UCSD-AML1 (cell line): ENCODE data around the gene NCKAP5.

Experiments
- DNase-seq: peaks from one replicate; lab custom pipeline; 2025; ENCODE audit not compliant: unreplicated experiment; lab: John Stamatoyannopoulos, UW

Gene NCKAP5

GRCh38 chr2:133053541-133053940 lies 514.7 kb downstream of the NCKAP5 start:
- no peak for DNase-seq

- no peak for DNase-seq
Measured at GRCh38 chr2:133045787-133046186, 522.5 kb downstream of the NCKAP5 start.

GRCh38 chr2:133044556-133044955 lies 523.7 kb downstream of the NCKAP5 start:
- DNase-seq: no peak

GRCh38 chr2:133040170-133040569 lies 528.1 kb downstream of the NCKAP5 start:
- no peak for DNase-seq

GRCh38 chr2:133039531-133039930 lies 528.7 kb downstream of the NCKAP5 start:
- no peak for DNase-seq

- no peak for DNase-seq
Measured at GRCh38 chr2:133026536-133027177, 541.6 kb downstream of the NCKAP5 start.

GRCh38 chr2:133025004-133025403 lies 543.3 kb downstream of the NCKAP5 start:
- no peak for DNase-seq

DNA sequence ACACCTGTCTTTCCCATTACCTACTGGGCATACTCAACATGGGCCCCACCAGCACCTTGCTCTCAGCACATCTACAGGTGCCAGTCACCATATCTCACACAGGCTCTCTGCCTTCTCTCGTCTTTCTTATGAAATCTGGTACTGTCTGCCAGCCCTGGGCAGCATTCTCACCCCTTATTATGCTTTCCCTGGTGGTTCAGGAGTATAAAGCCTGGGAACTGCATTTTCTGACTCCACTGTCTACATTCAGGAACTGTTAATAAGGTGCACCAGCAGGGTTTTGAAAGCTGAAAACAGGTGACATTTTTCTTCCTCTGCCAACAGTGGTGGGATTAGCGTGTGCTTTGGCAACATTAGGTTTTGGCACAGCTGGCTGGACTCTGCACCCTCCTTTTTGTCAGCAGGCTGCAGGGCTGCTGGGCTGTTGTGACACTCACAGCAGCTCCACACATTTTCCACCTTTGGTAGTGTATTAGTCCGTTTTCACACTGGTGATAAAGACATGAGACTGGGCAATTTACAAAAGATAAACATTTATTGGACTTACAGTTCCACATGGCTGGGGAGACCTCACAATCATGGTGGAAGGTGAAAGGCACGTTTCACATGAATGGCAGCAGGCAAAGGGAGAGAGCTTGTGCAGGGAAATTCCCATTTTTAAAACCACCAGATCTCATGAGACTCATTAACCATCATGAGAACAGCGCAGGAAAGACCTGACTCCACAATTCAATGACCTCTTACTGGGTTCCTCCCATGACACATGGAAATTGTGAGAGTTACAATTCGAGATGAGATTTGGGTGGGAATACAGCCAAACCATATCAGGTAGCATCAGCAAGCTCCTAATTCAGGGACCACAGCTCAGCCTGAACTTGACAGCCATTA lies 555.2 kb downstream of the NCKAP5 start:
- DNase-seq: no peak

GRCh38 chr2:133004623-133005022 lies 563.6 kb downstream of the NCKAP5 start:
- DNase-seq: no peak

- no peak for DNase-seq
Measured at GRCh38 chr2:132999421-132999820, 568.8 kb downstream of the NCKAP5 start.

- no peak for DNase-seq
Measured at GRCh38 chr2:132998221-132998620, 570.0 kb downstream of the NCKAP5 start.

DNA sequence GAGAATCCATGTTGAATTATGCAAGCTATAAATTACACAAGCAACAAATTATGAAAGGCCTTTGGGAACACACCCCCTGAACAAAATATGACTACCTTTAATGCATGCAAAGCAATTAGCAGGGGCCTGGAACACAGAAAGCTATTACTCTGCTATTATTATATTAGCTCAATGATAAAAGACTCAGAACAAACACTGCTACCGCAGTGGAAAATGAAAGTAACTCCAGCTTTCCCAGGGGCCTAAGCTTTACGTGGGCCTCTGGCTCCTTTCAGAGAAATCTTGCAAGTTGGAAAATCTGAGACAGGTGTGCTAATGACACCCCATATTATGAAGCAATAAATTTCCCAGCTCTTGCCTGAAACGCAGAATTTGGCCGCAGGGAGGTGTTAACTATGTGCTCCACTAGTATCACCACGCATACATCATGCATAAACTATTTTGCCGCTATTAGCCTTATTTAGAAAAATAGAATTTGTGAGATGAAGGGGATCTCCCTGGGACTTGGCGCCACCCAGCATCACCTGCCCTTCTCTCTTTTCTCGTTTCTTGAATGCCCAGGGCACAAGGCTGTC lies 576.7 kb downstream of the NCKAP5 start:
- DNase-seq: no peak

DNA sequence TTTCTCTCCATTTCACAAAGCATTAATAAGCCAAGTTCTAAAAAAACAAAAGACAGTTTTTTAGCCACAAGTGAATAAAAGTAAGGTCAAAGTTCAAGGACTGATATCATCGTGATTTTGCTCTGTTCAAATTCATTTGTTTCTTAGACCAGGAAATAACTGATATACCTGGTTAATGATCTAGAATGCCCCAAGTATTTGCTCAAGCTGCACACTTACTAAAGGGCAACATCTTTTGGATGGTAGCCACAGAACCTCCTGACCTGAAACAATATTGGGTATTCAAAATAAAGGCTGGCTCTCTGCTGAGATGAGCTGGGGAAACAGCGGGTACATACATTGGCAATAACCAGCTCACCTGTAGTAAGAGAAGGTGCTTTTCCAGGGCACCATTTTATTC lies 583.5 kb downstream of the NCKAP5 start:
- DNase-seq: no peak

GRCh38 chr2:132980304-132980703 lies 588.0 kb downstream of the NCKAP5 start:
- DNase-seq: no peak

DNA sequence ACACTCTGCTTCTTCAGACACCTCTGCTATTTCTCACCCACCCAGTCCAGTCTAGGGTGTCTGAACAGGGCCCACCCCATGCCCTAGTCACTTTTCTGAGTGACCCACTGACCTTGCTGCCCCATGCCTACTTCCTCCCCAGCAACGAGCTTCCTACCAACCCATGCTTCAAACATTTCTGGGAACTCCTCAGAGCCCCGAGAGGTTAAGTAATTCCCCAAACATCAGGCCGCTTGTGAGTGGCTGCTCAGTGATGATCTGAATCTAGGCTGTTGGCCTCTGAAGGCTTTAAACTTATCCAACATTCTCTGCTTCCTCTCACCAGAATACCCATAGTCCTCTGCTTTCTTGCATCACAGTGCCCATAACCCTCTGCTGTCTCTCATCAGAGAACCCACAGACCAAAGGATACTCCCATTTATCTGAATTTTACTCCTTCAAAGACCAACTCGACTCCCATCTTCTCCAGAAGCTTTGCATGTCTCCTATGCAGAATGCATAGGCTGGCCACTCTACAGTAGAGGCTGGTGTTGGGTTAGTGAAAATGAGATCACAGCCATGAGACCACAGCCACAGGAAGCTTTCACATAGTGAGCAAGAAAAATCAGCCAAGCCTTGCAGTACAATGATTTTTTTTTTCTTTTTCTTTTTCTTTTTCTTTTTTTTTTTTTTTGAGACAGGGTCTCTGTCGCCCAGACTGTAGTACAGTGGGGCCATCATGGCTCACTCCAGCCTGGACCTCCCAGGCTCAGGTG lies 588.7 kb downstream of the NCKAP5 start:
- DNase-seq: no peak

GRCh38 chr2:132978840-132979239 lies 589.4 kb downstream of the NCKAP5 start:
- DNase-seq: no peak

GRCh38 chr2:132977812-132978529 lies 590.3 kb downstream of the NCKAP5 start:
- no peak for DNase-seq

DNA sequence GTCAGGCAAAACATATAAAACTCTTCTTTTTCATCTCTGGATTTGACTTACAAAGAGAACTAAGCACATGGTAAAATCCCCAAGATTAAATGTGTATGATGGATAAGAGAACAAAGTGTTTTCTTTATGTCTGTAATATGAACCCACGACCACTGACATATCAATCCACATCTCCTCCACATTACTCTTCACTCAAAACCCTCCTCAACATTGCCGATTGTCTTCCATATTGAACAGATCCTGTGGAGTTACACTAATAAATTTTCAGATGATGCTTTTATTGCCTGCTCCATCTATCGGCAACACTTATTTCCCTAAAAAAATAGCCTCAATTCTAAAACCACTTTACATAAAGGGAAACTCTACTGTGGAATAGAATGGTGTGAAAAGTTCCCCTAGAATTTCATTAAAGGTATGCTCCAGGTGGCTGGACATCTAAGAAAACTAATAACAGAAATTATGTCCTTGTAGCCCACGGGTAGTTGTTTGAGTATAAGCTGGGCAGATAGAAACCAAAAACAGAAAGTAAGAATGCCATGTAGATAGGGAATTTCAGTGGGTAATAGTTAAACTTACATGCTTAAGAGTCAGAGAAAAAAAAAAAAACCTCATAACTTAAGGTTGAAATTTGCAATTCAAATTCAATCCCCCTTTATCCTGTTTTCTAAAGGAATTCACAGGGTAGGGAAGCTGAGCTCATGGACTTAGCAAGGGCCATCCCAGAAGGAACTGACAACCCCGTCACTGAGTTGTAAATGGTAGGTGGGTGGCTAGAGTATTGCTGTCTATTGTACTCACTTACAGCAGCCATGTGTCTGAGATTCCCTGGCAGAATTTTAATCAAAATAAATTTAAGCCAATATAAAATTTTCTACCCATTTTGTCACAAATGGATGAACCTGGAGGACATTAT lies 592.8 kb downstream of the NCKAP5 start:
- no peak for DNase-seq

GRCh38 chr2:132974467-132975095 lies 593.7 kb downstream of the NCKAP5 start:
- DNase-seq: no peak
